IMR-90 (cell line): Measurements from ENCODE around the gene TSSC4. TPM values are rescaled to one million over a fixed set of nuclear protein-coding genes. Genes with fewer than 3 reads are reported as not detected.

Source experiments
- BHLHE40 ChIP-seq: fragments of 150-350 bp; IDR thresholded peaks from 2 replicates; pipeline ENCODE4 v1.6.1; 2016; ENCODE audit warnings: mild to moderate bottlenecking, low read depth, low read length
- CHD1 ChIP-seq: IDR thresholded peaks from 2 replicates; pipeline ENCODE4 v1.6.1; 2012; ENCODE audit warnings: low read depth, low read length, improper control_type of control experiment
- MAFK ChIP-seq: IDR thresholded peaks from 2 replicates; pipeline ENCODE4 v1.6.1; 2012; ENCODE audit warnings: low read depth, low read length, improper control_type of control experiment
- NFE2L2 ChIP-seq: fragments of 150-350 bp; IDR thresholded peaks from 2 replicates; pipeline ENCODE4 v1.6.1; 2016; ENCODE audit warnings: low read depth, mild to moderate bottlenecking, low read length
- POLR2A ChIP-seq: IDR thresholded peaks from 2 replicates; pipeline ENCODE4 v1.6.1; 2012; ENCODE audit warnings: mild to moderate bottlenecking, low read depth, low read length
- USF2 ChIP-seq: fragments of 150-350 bp; IDR thresholded peaks from 2 replicates; pipeline ENCODE4 v1.6.1; 2017; ENCODE audit warnings: mild to moderate bottlenecking, antibody characterized with exemption, low read length, low read depth
- polyA plus RNA-seq, 3 experiments: library from polyadenylated mRNA; depleted of rRNA; stranded (reverse); fragments of >200 nt; gene quantifications; 2 replicates each; pipeline ENCODE4 v1.2.3, GENCODE V29; 2012; ENCODE audit warnings: low replicate concordance in 1 of 3
- total RNA-seq: library from RNA; depleted of rRNA; stranded (reverse); fragments of >200 nt; gene quantifications from 2 replicates; pipeline ENCODE4 v1.2.3, GENCODE V29; 2012

Gene TSSC4
- total and polyA plus RNA-seq, 2 of the 4 experiments (the other 2 are of a cell fraction), result 34.9 to 40.0 TPM

- TF ChIP-seq USF2 (no peak), POLR2A (no peak), BHLHE40 (no peak), MAFK (no peak), NFE2L2 (no peak), CHD1 (no peak)
These were observed 27.3 kb downstream of the TSSC4 start (continued) for GRCh38 chr11:2427721-2428321.
